GM18858 (cell line): ENCODE results near the gene PRKCB.

ENCODE experiments used
- ATAC-seq: cut with Tn5 transposase; IDR thresholded peaks from one replicate; pipeline ENCODE4 v1.9.1; 2021; ENCODE audit not compliant: unreplicated experiment

PRKCB gene

GRCh38 chr16:23934610-23935236 lies 98.9 kb downstream of the PRKCB start:
- no peak for ATAC-seq

- ATAC-seq, result no peak
These were observed 104.3 kb downstream of the PRKCB start for GRCh38 chr16:23940111-23940510.

- ATAC-seq, result no peak
These were observed 105.2 kb downstream of the PRKCB start for GRCh38 chr16:23941025-23941424.

GRCh38 chr16:23941963-23942564 lies 106.3 kb downstream of the PRKCB start:
- ATAC-seq, result no peak

DNA sequence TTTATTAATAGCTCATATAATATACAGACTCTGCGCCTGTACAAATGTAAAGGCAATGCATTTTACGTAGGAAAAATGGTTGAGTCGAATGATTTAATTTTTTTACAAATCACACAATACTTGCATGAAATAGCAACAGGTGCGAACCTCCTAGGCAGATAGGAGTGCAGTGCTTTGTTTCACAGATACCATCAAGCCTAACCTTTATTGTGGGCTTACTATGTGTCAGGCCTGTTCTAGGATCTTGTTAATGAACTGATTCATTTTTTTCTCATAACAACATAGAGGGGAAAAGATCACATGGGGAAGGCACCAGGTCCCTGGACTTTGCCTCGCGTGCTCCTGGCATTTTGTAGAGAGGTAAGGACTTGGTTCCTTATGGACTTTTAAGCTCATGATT lies 107.8 kb downstream of the PRKCB start:
- no peak for ATAC-seq

GRCh38 chr16:23944381-23944780 lies 108.6 kb downstream of the PRKCB start:
- ATAC-seq, result no peak

- no peak for ATAC-seq
These were observed 109.5 kb downstream of the PRKCB start for GRCh38 chr16:23945243-23945642.

- ATAC-seq, result no peak
These were observed 112.1 kb downstream of the PRKCB start for GRCh38 chr16:23947838-23948237.

- no peak for ATAC-seq
These were observed 113.2 kb downstream of the PRKCB start for GRCh38 chr16:23948949-23949411.

DNA sequence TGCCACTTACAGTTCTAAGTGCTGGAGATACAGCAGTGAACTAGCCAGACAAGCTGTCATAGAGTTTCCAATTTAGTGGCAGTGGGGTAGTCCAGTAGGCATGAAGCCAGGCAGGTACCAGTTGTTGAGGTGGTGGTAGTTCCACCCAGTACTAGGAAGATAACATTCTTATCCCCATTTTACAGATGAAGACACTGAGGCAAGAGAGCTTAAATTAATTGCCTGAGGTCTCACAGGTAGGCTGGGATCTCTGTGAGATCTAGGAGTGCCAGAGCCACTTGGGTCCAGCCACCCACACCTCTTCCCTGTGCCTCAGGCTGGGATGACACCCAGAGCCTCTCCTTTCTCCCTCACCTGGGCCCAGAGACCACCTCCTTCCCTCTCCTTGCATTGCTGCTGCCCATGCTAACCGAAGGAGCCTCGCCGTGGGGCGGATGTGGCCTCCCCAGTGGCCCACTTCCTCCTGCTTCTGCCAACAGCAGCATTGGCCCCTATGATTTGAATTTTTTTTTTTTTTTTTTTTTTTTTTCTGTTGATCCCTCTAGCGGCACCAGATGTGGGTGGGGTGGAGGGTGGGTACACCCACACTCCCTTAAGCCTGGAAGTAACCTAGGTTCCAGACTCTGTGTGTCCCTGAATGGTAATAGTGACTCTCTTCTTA lies 114.0 kb downstream of the PRKCB start:
- ATAC-seq, result no peak

GRCh38 chr16:23950291-23950894 lies 114.6 kb downstream of the PRKCB start:
- ATAC-seq, result no peak

GRCh38 chr16:23950898-23951297 lies 115.1 kb downstream of the PRKCB start:
- ATAC-seq, result no peak

- no peak for ATAC-seq
These were observed 116.6 kb downstream of the PRKCB start for GRCh38 chr16:23952128-23952970.

- no peak for ATAC-seq
These were observed 117.2 kb downstream of the PRKCB start for GRCh38 chr16:23952971-23953300.

DNA sequence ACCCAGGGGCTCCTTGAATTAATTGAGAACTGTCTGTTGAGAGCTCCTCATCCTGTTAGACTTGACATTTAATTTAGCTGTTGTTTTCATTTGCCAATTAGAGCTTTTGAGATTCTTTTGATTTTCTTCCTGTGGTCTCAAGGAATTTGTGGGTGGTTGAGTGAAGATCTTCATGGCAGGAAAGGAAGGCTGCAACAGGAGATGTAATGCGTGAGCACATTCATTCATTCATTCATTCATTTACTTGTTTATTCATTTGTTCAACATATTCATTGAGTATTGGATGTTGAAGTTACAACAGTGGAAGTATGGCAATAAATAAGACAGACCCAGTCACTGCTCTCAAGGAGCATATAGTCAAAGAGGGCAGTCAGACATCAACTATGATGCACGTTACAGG lies 117.7 kb downstream of the PRKCB start:
- ATAC-seq, result no peak

GRCh38 chr16:23955088-23955487 lies 119.3 kb downstream of the PRKCB start:
- ATAC-seq, result no peak

- no peak for ATAC-seq
These were observed 121.5 kb downstream of the PRKCB start for GRCh38 chr16:23957287-23957686.

GRCh38 chr16:23959072-23959751 lies 123.4 kb downstream of the PRKCB start:
- no peak for ATAC-seq

GRCh38 chr16:23959752-23960072 lies 123.9 kb downstream of the PRKCB start:
- no peak for ATAC-seq

DNA sequence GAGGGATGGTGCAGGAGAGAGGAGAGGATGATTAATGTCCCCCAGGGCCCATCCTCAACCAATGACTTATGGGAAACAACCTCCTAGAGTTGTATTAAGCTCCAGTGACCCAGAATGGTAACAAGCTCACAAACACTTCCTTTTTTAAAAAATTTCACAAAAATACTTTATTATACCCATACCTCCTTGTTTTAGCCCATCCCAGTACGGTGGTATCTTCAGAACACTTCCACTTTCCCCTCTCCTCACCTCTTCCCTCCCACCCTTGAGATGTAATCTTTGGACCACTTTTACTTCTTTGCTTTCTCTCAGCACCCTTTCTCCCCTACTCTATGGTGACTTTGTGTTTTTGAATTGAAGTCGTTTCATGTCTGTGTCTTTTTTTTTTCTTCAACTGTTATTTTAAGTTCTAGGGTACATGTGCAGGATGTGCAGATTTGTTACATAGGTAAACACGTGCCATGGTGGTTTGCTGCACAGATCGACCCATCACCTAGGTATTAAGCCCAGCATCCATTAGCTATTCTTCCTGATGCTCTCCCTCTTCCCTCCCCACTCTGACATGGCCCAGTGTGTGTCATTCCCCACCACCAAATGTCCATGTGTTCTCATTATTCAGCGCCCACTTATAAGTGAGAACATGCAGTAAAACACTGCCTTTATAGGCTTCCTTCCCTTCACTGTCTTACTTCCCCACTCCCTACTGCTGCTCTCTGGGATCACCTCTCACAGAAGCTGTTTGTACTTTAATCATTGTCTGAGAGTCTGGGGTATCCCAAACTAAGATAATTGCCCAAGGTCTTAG lies 124.5 kb downstream of the PRKCB start:
- no peak for ATAC-seq
